ENCODE results near the gene CCN5. TPM values are rescaled to one million over a fixed set of nuclear protein-coding genes. Genes with fewer than 3 reads are reported as not detected.

The CCN5 gene
- total and polyA plus RNA-seq, 2 of the 8 experiments (the other 6 are each of a cell fraction or from before 2014, with no cell fraction given): not detected

DNA sequence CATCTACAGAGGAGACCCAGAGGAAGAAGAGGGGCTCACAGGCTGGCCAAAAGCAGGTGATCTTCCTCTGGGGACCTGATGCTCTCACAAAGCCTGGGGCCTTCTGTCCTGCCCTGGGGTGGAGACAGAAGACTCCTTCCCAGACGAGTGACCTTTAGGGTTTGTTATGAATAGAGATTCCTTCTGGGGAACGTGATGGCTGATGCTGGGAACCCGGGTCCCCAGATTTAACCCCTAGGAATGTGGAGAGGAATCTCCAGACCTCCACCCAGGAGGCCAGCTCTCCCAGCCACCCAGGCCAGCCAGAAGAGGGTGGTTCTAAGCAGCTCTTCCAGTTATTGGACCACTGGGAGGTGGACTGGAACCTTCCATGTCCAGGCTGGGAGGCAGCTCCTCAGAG lies 16.8 kb upstream of the CCN5 start (continued):
- TF ChIP-seq, protein P1, sequence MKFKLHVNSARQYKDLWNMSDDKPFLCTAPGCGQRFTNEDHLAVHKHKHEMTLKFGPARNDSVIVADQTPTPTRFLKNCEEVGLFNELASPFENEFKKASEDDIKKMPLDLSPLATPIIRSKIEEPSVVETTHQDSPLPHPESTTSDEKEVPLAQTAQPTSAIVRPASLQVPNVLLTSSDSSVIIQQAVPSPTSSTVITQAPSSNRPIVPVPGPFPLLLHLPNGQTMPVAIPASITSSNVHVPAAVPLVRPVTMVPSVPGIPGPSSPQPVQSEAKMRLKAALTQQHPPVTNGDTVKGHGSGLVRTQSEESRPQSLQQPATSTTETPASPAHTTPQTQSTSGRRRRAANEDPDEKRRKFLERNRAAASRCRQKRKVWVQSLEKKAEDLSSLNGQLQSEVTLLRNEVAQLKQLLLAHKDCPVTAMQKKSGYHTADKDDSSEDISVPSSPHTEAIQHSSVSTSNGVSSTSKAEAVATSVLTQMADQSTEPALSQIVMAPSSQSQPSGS (IDR thresholded peaks at IDR 0.05; ENCODE audit: low read length): no peak
- TF ChIP-seq JUN (IDR thresholded peaks at IDR 0.05; ENCODE audit: low read depth, low read length) (no peak), EP300 (IDR thresholded peaks at IDR 0.05; ENCODE audit: borderline replicate concordance in 1 of 2, low read depth in 2 of 2, low read length in 2 of 2) (no peak), SAP30 (IDR thresholded peaks at IDR 0.05; ENCODE audit: insufficient read depth, insufficient replicate concordance, low read length) (no peak), RNF2 (IDR thresholded peaks at IDR 0.05; ENCODE audit: borderline replicate concordance, low read depth, low read length, missing control alignments, poor library complexity, severe bottlenecking) (no peak)
- TF ChIP-seq, protein P2, sequence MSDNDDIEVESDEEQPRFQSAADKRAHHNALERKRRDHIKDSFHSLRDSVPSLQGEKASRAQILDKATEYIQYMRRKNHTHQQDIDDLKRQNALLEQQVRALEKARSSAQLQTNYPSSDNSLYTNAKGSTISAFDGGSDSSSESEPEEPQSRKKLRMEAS (IDR thresholded peaks at IDR 0.05): no peak

Measured in H1 (cell line).